Esophagus muscularis mucosa (tissue), 3 donors: ENCODE results near the gene UHRF1.

ENCODE experiments used
- CTCF ChIP-seq, 3 experiments: fragments of 200-600 bp in 2 of 3; fragments of 450-650 bp in 1 of 3; sonication (generic) in 2 of 3; IDR thresholded peaks; one replicate each; pipeline ENCODE4 v1.5.1; 2017 to 2019; ENCODE audit warnings: antibody characterized with exemption in 3 of 3, mild to moderate bottlenecking in 2 of 3, moderate library complexity in 1 of 3
- EP300 ChIP-seq: sonication (generic); formaldehyde crosslinking; IDR thresholded peaks from one replicate; pipeline ENCODE4 v1.6.1; 2017; ENCODE audit warnings: antibody characterized with exemption

GRCh38 chr19:5002143-5002542 lies 92.8 kb downstream of the UHRF1 start:
- TF ChIP-seq CTCF (IDR thresholded peaks at IDR 0.05) (no peak), EP300 (no peak)
